Measurements from ENCODE around the gene TSC2. TPM values are rescaled to one million over a fixed set of nuclear protein-coding genes. Genes with fewer than 3 reads are reported as not detected.

Gene TSC2
- polyA plus RNA-seq, 1 donor (not counting 4 experiments of a cell fraction or from before 2014, with no cell fraction given) = 22.6 TPM

DNA sequence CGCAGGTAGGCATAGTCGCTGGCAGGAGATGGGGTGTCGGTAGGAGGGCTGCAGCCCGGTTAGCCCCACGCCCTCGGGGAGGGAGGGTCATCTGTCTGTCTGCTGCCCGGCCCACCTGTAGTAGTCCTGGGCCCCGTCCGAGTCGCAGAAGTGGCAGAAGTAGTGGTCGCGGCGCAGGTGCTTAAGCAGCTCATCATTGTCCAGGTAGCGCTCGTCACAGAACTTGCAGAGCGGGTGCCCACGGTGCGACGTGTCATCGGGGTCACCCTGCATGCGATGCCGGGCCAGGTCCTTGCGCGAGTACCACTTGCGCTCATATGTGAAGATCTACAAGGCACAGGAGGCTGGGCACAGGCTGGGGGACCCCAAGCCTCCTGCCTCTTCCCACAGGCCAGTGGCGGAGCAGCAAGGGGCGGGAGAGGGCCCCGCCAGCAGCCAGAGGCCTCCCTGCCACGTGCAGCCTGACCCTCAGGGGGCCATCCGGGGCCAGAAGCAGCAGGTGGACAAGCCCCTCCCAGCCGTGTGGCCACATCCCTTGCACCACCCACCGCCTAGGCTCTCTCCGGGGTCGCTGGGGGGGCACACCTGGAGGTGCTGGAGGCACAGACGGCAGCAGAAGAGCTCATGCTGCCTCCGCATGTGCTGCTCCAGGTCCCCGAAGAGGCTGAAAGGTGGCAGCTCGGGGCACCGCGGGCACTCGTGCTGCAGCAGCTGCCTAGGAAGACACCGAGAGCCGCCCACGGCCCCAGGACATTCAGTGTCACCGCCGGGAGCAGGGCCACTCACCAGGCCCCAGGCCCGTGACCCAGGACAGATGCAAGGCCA lies 45.2 kb upstream of the TSC2 start:
- no peak overlapping the region for H3K27ac ChIP-seq (ENCODE audit: control insufficient read depth, insufficient read depth, low read length)
- H3K9me1 ChIP-seq (ENCODE audit: control insufficient read depth, extremely low read depth, insufficient read depth, low read length) = no peaks in the 10 kb centered on the region
- H3K4me2 ChIP-seq (ENCODE audit: control insufficient read depth, extremely low read depth, insufficient read depth, low read depth, low read length) = no peak overlapping the region
- peaks cover 35 to 74% of the 10 kb centered on the region in 2 experiments for H3K36me3 ChIP-seq (ENCODE audit: control insufficient read depth in 2 of 2, extremely low read depth in 1 of 2, insufficient read depth in 2 of 2, low read length in 2 of 2)
- DNase-seq (ENCODE audit: low read depth, low spot score) = no peak
- H2AFZ ChIP-seq (ENCODE audit: control insufficient read depth, low read length) = no peak overlapping the region
- H3K4me3 ChIP-seq (ENCODE audit: control insufficient read depth in 2 of 3, extremely low read depth in 1 of 3, insufficient read depth in 2 of 3, low read depth in 1 of 3, low read length in 3 of 3) = no peak overlapping the region
- no peak for FAIRE-seq
- no peaks in the 10 kb centered on the region for H3K27me3 ChIP-seq (ENCODE audit: control insufficient read depth, extremely low read depth, insufficient read depth, low read length)
- TF ChIP-seq EZH2 (IDR thresholded peaks at IDR 0.05; ENCODE audit: low read length) = no peak
- TF ChIP-seq, protein P1, sequence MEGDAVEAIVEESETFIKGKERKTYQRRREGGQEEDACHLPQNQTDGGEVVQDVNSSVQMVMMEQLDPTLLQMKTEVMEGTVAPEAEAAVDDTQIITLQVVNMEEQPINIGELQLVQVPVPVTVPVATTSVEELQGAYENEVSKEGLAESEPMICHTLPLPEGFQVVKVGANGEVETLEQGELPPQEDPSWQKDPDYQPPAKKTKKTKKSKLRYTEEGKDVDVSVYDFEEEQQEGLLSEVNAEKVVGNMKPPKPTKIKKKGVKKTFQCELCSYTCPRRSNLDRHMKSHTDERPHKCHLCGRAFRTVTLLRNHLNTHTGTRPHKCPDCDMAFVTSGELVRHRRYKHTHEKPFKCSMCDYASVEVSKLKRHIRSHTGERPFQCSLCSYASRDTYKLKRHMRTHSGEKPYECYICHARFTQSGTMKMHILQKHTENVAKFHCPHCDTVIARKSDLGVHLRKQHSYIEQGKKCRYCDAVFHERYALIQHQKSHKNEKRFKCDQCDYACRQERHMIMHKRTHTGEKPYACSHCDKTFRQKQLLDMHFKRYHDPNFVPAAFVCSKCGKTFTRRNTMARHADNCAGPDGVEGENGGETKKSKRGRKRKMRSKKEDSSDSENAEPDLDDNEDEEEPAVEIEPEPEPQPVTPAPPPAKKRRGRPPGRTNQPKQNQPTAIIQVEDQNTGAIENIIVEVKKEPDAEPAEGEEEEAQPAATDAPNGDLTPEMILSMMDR (optimal IDR thresholded peaks at IDR 0.05 in 1 of 3, IDR thresholded peaks at IDR 0.05 in 1 of 3, conservative IDR thresholded peaks at IDR 0.05 in 1 of 3; ENCODE audit: extremely low read depth in 1 of 3, insufficient read depth in 2 of 3, low read length in 3 of 3) = no peak
- H3K9ac ChIP-seq (ENCODE audit: control insufficient read depth, extremely low read depth, insufficient read depth, low read length) = no peak overlapping the region
- H3K79me2 ChIP-seq (ENCODE audit: control insufficient read depth, insufficient read depth, low read length) = peaks cover 61% of the 10 kb centered on the region
- peaks cover 54% of the 10 kb centered on the region for H4K20me1 ChIP-seq (ENCODE audit: control insufficient read depth, extremely low read depth, insufficient read depth, low read length)
- peaks cover 22% of the 10 kb centered on the region for H3K4me1 ChIP-seq (ENCODE audit: control insufficient read depth, extremely low read depth, insufficient read depth, low read length)
- no peaks in the 10 kb centered on the region for H3K9me3 ChIP-seq (ENCODE audit: control insufficient read depth, low read depth, low read length)
- dilution Hi-C loops (cut with MboI; ENCODE audit: extremely low pct_ligation_motif_present, low sequenced_read_pairs) = no loop called here

DNA sequence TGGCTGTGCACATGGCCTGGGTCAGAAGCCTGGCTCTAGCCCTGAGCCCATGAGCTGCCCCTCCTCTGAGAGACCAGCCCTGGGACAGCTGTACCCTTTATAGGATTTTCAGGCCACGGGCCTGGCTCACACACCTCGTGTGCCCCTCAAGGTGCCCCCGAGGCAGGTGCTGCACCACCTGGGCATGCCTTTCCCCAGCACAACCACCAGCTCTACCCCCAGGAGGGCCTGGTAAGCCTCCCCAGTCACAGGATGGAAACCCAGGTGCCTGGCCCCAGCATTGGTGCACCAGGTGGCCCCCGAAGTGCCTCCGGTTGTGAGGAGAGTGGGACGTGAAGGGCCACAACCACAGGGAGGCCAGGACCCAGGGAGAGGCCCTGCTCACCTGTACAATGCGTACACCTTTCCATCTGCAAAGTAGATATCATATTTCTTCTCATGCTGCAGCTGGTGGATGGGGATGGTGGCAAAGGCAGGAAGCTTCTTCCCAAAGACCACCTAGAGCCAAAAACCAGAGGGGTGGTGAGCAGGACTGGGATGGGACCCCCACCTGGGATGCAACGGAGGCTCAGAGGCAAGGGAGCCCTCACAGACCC lies 44.5 kb upstream of the TSC2 start:
- H3K4me1 ChIP-seq (ENCODE audit: control insufficient read depth, extremely low read depth, insufficient read depth, low read length) = peaks cover 27% of the 10 kb centered on the region
- H3K9me1 ChIP-seq (ENCODE audit: control insufficient read depth, extremely low read depth, insufficient read depth, low read length) = no peaks in the 10 kb centered on the region
- no peak overlapping the region for H2AFZ ChIP-seq (ENCODE audit: control insufficient read depth, low read length)
- no peak overlapping the region for H3K9ac ChIP-seq (ENCODE audit: control insufficient read depth, extremely low read depth, insufficient read depth, low read length)
- H3K79me2 ChIP-seq (ENCODE audit: control insufficient read depth, insufficient read depth, low read length) = peaks cover 68% of the 10 kb centered on the region
- TF ChIP-seq EZH2 (IDR thresholded peaks at IDR 0.05; ENCODE audit: low read length) = no peak
- TF ChIP-seq, protein P1 (optimal IDR thresholded peaks at IDR 0.05 in 1 of 3, IDR thresholded peaks at IDR 0.05 in 1 of 3, conservative IDR thresholded peaks at IDR 0.05 in 1 of 3; ENCODE audit: extremely low read depth in 1 of 3, insufficient read depth in 2 of 3, low read length in 3 of 3) = no peak
- H3K27ac ChIP-seq (ENCODE audit: control insufficient read depth, insufficient read depth, low read length) = no peak overlapping the region
- peaks cover 31 to 71% of the 10 kb centered on the region in 2 experiments for H3K36me3 ChIP-seq (ENCODE audit: control insufficient read depth in 2 of 2, extremely low read depth in 1 of 2, insufficient read depth in 2 of 2, low read length in 2 of 2)
- no peak overlapping the region for H3K4me3 ChIP-seq (ENCODE audit: control insufficient read depth in 2 of 3, extremely low read depth in 1 of 3, insufficient read depth in 2 of 3, low read depth in 1 of 3, low read length in 3 of 3)
- no peaks in the 10 kb centered on the region for H3K9me3 ChIP-seq (ENCODE audit: control insufficient read depth, low read depth, low read length)
- FAIRE-seq (no peak), DNase-seq (ENCODE audit: low read depth, low spot score) (no peak)
- no peaks in the 10 kb centered on the region for H3K27me3 ChIP-seq (ENCODE audit: control insufficient read depth, extremely low read depth, insufficient read depth, low read length)
- no peak overlapping the region for H3K4me2 ChIP-seq (ENCODE audit: control insufficient read depth, extremely low read depth, insufficient read depth, low read depth, low read length)
- H4K20me1 ChIP-seq (ENCODE audit: control insufficient read depth, extremely low read depth, insufficient read depth, low read length) = peaks cover 58% of the 10 kb centered on the region
- dilution Hi-C loops (cut with MboI; ENCODE audit: extremely low pct_ligation_motif_present, low sequenced_read_pairs) = no loop called here

Measured in keratinocyte (primary cell).